ENCODE measurements around the gene PBX3. TPM values are rescaled to one million over a fixed set of nuclear protein-coding genes. Genes with fewer than 3 reads are reported as not detected.
A peak's percentile ranks its signal among the peaks of the same experiment; 100 is the strongest.

The PBX3 gene
- total RNA-seq, 6 experiments from 2014 or later: 13.0 to 20.2 (median 15.0) TPM

DNA sequence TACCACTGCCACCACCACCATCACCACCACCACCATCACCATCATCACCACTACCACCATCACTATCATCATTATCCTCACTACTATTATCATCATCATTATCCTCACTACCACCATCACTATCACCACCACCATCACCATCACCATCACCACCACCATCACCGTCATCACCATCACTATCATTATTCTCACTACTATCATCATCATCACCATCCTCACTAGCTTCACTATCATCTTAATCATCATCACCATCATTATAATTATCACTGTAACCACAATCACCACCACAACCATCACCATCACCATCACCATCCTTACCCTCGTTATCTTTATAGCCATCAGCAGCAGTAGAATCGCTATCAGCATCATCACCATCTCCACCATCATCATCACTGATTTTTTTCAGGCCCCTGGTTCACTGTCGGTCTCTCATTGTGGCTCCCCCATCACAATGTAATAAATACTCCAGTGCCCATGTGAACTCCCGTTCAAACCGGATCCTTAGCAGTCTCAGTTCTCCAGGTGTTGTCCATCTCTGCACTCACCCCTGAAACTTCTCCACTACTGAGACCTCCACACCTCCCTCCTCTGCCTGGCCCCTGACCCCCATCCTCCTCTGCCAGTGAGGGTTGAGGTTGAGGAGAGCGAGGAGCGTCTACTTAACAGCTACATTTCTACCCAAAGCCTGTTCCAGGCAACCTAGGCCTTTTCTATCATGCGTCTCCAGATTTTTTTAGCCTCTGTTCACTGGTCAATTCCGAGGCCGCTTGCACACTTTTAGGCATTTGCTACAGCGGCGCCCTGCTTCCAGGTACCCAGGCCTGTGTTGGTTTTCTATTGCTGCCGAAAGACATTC is 238.2 kb downstream of the PBX3 start:
- H3K27me3 ChIP-seq: no peaks in the 10 kb centered on the region
- no peak overlapping the region for H3K27ac ChIP-seq
- DNase-seq (peak in 1 of 3 donors; percentile 19), ATAC-seq (no peak)
- H3K4me3 ChIP-seq: no peak overlapping the region
- no peaks in the 10 kb centered on the region for H3K36me3 ChIP-seq
- TF ChIP-seq, protein P1, sequence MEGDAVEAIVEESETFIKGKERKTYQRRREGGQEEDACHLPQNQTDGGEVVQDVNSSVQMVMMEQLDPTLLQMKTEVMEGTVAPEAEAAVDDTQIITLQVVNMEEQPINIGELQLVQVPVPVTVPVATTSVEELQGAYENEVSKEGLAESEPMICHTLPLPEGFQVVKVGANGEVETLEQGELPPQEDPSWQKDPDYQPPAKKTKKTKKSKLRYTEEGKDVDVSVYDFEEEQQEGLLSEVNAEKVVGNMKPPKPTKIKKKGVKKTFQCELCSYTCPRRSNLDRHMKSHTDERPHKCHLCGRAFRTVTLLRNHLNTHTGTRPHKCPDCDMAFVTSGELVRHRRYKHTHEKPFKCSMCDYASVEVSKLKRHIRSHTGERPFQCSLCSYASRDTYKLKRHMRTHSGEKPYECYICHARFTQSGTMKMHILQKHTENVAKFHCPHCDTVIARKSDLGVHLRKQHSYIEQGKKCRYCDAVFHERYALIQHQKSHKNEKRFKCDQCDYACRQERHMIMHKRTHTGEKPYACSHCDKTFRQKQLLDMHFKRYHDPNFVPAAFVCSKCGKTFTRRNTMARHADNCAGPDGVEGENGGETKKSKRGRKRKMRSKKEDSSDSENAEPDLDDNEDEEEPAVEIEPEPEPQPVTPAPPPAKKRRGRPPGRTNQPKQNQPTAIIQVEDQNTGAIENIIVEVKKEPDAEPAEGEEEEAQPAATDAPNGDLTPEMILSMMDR (IDR thresholded peaks at IDR 0.05): no peak
- no peak for TF ChIP-seq POLR2A (IDR thresholded peaks at IDR 0.05)
- no peaks in the 10 kb centered on the region for H3K4me1 ChIP-seq
- no peaks in the 10 kb centered on the region for H3K9me3 ChIP-seq
- intact Hi-C loops (cut with DNase I): no loop called here
- 92% methylated on average over 13 of the region's 14 CpGs for WGBS (ENCODE audit: insufficient coverage, low coverage, low lambda C conversion rate, missing lambda C conversion rate)

DNA sequence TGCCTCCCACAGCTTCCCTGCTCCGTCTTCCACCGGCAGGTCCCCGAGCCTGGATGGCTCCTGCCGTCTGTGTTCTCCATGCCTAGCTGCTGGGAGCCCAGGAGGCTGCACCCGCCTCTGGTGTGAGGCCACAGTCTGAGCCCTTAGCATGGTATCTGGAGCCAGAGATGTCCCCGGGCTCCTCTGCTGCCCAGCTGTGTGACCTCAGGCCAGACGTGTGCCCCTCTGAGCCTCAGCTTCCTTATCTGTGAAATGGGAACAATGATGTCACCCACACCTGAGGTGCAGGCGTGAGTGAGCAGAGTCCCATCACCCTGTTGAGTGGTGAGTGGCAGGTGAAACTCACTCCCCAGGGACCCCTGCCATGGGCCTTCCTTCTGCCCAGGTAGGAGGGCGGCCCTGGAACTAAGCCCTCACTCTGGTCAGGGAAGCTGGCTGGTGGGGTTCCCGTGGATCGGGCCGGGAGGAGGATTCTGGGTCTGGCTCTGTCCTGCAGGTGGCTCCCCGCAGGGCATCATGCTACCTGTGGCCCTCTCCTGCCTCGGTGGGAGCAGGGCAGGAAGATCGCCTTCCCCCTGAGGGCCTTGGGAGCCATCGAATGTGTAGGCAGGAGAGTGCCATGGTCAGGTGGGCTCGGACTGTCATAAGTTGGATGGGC is 239.0 kb downstream of the PBX3 start:
- Histone ChIP-seq H3K4me3 (no peak overlapping the region), H3K27ac (no peak overlapping the region), H3K4me1 (no peaks in the 10 kb centered on the region), H3K9me3 (no peaks in the 10 kb centered on the region), H3K36me3 (no peaks in the 10 kb centered on the region), H3K27me3 (no peaks in the 10 kb centered on the region)
- peak; percentile 12 to 46 (median 32) for DNase-seq
- 60% methylated on average over 3 of the region's 17 CpGs for WGBS (ENCODE audit: insufficient coverage, low coverage, low lambda C conversion rate, missing lambda C conversion rate)
- intact Hi-C loops (cut with DNase I): no loop called here
- TF ChIP-seq, protein P1 (IDR thresholded peaks at IDR 0.05): no peak
- TF ChIP-seq POLR2A (IDR thresholded peaks at IDR 0.05): no peak
- ATAC-seq: no peak

DNA sequence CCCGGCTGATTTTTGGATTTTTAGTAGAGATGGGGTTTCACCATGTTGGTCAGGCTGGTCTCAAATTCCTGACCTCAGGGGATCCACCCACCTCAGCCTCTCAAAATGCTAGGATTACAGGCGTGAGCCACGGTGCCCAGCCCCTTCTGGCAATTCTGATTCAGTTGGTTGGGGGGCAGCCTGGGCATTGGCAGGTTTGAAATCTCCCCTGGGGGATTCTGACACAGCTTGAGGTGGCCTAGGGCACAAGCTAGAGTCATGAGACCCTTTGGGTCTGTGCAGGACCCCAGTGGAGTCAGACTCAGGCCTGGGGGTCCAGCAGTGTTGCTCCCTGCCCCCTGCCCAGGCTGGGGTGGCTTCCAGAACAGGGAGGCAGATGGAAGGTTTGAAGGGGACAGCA is 239.8 kb downstream of the PBX3 start:
- no CpG with 5 or more reads among the region's 3 CpGs for WGBS (ENCODE audit: insufficient coverage, low coverage, low lambda C conversion rate, missing lambda C conversion rate)
- no peaks in the 10 kb centered on the region for H3K27me3 ChIP-seq
- no peak for DNase-seq
- intact Hi-C loops (cut with DNase I): no loop called here
- H3K4me3 ChIP-seq: no peak overlapping the region
- H3K9me3 ChIP-seq: no peaks in the 10 kb centered on the region
- no peak overlapping the region for H3K27ac ChIP-seq
- no peaks in the 10 kb centered on the region for H3K4me1 ChIP-seq
- ATAC-seq: no peak
- H3K36me3 ChIP-seq: no peaks in the 10 kb centered on the region
- TF ChIP-seq POLR2A (IDR thresholded peaks at IDR 0.05): no peak
- TF ChIP-seq, protein P1 (IDR thresholded peaks at IDR 0.05): no peak

DNA sequence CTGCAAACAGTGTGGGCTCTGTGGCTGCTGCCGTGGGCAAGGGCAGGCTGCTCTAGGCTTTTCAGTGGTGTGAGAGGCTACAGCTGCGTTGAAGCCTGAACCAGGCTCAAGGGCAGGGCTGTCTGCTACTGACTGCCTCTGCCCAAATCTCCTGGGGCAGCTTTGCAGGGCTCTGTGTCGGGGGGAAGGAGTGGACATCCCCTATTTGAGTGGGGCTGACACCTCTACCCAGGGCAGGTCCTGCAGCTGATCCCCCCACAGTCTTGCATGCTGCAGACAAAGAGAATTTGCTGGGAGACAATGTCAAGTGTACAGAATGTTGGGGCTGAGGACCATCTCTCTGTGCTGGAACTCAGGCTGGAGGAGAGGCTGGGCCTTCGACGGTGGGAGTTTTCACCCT is 240.2 kb downstream of the PBX3 start:
- Histone ChIP-seq H3K27ac (no peak overlapping the region), H3K27me3 (no peaks in the 10 kb centered on the region), H3K4me3 (no peak overlapping the region), H3K4me1 (no peaks in the 10 kb centered on the region), H3K36me3 (no peaks in the 10 kb centered on the region), H3K9me3 (no peaks in the 10 kb centered on the region)
- TF ChIP-seq, protein P1 (IDR thresholded peaks at IDR 0.05): no peak
- no peak for TF ChIP-seq POLR2A (IDR thresholded peaks at IDR 0.05)
- intact Hi-C loops (cut with DNase I): no loop called here
- DNase-seq (peak; percentile 10 to 31 (median 18)), ATAC-seq (no peak)
- 90% methylated on average over 3 of the region's 5 CpGs for WGBS (ENCODE audit: insufficient coverage, low coverage, low lambda C conversion rate, missing lambda C conversion rate)
